Measurements from ENCODE around the gene CWC25. TPM values are rescaled to one million over a fixed set of nuclear protein-coding genes. Genes with fewer than 3 reads are reported as not detected.

Gene CWC25
- total and polyA plus RNA-seq, 9 of the 15 experiments (the other 6 are each of a cell fraction or from before 2014, with no cell fraction given): 16.5 to 27.4 (median 23.0) TPM

DNA sequence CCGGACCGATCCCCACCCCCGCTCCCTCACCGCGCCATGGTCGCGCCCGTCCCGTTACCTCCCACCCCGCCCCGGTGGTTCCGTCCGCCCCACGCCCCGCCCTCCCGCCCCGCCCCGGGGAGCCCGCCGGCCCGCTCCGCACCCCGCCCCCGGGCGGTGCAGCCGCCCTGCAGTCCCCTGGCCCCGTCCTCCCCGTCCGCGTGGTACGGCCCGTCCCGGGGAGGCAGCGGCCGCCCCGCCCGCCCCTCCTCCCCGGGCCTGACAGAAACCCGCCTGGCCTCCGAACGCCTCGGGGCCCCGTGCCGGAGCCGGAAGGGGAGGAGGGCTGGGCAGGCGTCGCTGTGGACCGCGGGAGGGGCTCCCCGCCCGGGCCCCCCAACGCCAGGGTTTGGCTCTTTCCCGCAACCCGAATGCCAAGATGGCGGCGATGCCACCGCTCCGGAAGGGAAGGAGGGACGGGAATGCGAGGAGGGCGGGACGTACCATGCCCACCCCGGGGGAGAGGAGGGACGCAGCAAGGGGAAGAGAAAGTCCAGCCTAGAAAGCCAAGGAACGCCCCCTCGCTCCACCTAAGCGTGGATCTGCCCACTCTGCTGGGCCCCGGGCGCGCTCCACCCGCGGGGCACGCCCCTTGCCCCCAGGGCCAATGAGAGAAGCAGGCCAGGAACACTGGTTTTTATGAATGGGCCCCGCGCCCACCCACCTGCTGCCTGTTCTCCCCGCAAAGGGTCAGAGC lies 25.5 kb downstream of the CWC25 start, which contains the start of gene PIP4K2B (continued):
- TF ChIP-seq SMAD1 (IDR thresholded peaks at IDR 0.05; ENCODE audit: low read depth, low read length, partially characterized antibody) (no peak), TRIM28 (IDR thresholded peaks at IDR 0.05) (no peak), ETS1 (conservative IDR thresholded peaks at IDR 0.05; ENCODE audit: control insufficient read depth, low read depth, low read length) (no peak), ZSCAN29 (IDR thresholded peaks at IDR 0.05) (no peak), NCOA1 (IDR thresholded peaks at IDR 0.05; ENCODE audit: low read depth) (peak; percentile 58; the same call in 1 of the 2 replicates), ERF (CRISPR knock-in tag; IDR thresholded peaks at IDR 0.05) (peak; percentile 56; the same call in 1 of the 2 replicates), ZBTB7A (IDR thresholded peaks at IDR 0.05; ENCODE audit: borderline replicate concordance, control insufficient read depth, low read depth, low read length) (peak; percentile 69; the same call in 1 of the 2 replicates), HINFP (tag; conservative IDR thresholded peaks at IDR 0.05; ENCODE audit: low read depth) (no peak), MECOM (CRISPR knock-in tag; IDR thresholded peaks at IDR 0.05) (no peak), DDX20 (tag; IDR thresholded peaks at IDR 0.05; ENCODE audit: low read depth) (no peak), TEAD4 (IDR thresholded peaks at IDR 0.05; ENCODE audit: low read length) (peak; percentile 55), TEAD4 (CRISPR knock-in tag; IDR thresholded peaks at IDR 0.05; ENCODE audit: borderline replicate concordance) (no peak), ZNF699 (CRISPR knock-in tag; IDR thresholded peaks at IDR 0.05; ENCODE audit: insufficient replicate concordance) (no peak), E2F4 (CRISPR knock-in tag; IDR thresholded peaks at IDR 0.05; ENCODE audit: low read depth) (no peak), CCNT2 (IDR thresholded peaks at IDR 0.05; ENCODE audit: borderline replicate concordance, extremely low read depth, insufficient read length, low read depth, low read length) (peak; percentile 48)
- TF ChIP-seq, protein P1, sequence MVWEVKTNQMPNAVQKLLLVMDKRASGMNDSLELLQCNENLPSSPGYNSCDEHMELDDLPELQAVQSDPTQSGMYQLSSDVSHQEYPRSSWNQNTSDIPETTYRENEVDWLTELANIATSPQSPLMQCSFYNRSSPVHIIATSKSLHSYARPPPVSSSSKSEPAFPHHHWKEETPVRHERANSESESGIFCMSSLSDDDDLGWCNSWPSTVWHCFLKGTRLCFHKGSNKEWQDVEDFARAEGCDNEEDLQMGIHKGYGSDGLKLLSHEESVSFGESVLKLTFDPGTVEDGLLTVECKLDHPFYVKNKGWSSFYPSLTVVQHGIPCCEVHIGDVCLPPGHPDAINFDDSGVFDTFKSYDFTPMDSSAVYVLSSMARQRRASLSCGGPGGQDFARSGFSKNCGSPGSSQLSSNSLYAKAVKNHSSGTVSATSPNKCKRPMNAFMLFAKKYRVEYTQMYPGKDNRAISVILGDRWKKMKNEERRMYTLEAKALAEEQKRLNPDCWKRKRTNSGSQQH (CRISPR knock-in tag; IDR thresholded peaks at IDR 0.05): peak; percentile 73; the same call in 1 of the 2 replicates
- TF ChIP-seq, protein P2, sequence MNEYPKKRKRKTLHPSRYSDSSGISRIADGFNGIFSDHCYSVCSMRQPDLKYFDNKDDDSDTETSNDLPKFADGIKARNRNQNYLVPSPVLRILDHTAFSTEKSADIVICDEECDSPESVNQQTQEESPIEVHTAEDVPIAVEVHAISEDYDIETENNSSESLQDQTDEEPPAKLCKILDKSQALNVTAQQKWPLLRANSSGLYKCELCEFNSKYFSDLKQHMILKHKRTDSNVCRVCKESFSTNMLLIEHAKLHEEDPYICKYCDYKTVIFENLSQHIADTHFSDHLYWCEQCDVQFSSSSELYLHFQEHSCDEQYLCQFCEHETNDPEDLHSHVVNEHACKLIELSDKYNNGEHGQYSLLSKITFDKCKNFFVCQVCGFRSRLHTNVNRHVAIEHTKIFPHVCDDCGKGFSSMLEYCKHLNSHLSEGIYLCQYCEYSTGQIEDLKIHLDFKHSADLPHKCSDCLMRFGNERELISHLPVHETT (CRISPR knock-in tag; conservative IDR thresholded peaks at IDR 0.05 in 1 of 2, IDR thresholded peaks at IDR 0.05 in 1 of 2): peak in 1 of 2 experiments; percentile 98; a peak in 2 of 4 replicates
- TF ChIP-seq, protein P3, sequence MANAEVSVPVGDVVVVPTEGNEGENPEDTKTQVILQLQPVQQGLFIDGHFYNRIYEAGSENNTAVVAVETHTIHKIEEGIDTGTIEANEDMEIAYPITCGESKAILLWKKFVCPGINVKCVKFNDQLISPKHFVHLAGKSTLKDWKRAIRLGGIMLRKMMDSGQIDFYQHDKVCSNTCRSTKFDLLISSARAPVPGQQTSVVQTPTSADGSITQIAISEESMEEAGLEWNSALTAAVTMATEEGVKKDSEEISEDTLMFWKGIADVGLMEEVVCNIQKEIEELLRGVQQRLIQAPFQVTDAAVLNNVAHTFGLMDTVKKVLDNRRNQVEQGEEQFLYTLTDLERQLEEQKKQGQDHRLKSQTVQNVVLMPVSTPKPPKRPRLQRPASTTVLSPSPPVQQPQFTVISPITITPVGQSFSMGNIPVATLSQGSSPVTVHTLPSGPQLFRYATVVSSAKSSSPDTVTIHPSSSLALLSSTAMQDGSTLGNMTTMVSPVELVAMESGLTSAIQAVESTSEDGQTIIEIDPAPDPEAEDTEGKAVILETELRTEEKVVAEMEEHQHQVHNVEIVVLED (CRISPR knock-in tag; IDR thresholded peaks at IDR 0.05): no peak; the same call in 1 of the 2 replicates

Data from K562 (cell line).